HTR-8/SVneo (cell line): ENCODE results near the gene ACTR10.
"Not testable (repeated sequence)": the region's sequence is repeated elsewhere in the genome, so short reads cannot be mapped to it uniquely, and the experiment has no call there.

Source experiments
- DNase-seq: peaks from one replicate; pipeline ENCODE4 v3.0.0; 2011; ENCODE audit warnings: low spot score, mixed read lengths; ENCODE audit not compliant: insufficient read length
- FAIRE-seq: peaks from 2 replicates; lab custom pipeline; 2011; peaks lifted over from hg19 to GRCh38; lab: Jason Lieb, UNC

The ACTR10 gene

DNA sequence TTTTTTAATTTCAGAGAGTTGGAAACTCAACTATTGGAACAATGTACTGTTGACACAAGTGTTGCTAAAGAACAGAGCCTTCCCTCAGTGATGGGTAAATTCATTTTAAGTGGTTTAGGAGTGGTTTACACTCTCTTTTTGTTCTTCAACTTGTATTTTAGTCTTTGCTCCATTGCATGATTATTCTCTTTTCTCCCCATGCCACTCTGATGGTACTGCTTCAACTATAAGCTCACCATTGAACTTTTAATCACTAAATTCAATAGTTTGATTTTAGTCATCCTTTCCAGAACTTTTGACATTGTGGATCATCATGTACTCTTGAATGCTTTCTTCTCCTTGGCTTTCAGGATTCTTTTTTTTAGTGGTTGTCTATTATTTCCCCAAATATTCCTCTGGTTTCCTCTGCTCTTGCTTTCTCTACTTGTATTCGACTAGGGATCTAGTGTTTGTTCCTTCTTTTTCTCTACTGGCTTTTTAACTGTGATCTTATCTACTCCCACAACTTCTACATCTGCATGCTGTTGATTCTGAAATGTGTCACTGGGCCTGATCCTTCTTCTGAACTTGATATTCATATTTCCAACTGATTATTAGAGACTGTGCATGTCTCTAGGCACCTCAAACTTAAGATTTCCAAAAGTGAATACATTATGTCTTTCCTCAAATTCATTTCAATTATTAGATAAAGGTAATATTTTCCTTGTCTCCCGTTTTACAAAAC is 15.4 kb downstream of the ACTR10 start:
- DNase-seq (no peak), FAIRE-seq (peak; percentile 84)

DNA sequence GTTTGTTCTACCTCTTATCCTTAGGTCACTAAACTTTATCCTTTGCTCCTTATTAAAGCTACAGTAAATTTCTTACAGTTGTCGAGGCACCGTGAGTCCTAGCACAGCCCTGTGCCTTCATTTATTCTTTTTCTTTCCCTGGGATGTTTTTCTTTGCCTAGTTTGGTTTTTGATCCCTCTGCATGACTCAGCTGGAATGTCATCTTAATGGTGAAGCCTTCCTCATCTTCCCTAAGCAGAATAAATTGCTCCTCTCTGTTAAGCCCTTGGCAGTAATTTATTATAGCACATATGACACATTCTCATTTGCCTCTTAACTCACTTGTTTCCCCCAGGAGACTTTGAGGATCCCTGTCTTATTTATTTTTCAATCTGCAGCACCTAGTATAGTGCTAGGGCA is 16.6 kb downstream of the ACTR10 start:
- FAIRE-seq (peak; percentile 90), DNase-seq (peak; percentile 69)

DNA sequence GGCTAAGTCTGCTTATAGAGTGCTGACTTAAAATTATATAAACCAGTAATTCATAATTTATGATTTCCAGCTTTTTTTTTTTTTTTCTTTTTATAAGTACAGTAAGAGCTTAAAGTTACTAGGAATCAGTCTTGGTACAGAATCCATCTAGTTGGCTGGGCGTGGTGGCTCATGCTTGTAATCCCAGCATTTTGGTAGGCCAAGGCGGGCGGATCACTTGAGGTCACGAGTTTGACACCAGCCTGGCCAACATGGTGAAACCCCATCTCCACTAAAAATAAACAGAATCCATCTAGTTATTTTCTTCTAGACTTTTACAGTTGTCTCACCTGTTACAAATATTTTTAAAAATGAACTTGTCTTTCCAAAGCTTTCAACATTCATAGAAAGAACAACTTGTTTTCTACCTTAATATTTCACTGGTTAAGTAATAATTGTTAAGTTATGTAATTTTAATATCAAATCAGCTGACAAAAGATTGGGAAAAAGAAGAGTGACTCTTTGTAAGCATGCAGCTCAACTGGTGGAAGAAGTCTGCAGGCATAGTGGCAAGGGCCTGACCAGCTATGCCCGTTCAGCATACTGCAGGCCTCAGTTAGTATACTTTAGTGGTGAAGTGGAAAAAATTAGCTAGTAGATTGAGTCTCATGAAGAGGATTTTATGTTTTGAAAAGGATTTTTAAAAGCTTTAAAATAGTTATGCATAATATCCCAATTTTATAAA is 27.3 kb downstream of the ACTR10 start:
- no peak for FAIRE-seq
- no peak for DNase-seq

DNA sequence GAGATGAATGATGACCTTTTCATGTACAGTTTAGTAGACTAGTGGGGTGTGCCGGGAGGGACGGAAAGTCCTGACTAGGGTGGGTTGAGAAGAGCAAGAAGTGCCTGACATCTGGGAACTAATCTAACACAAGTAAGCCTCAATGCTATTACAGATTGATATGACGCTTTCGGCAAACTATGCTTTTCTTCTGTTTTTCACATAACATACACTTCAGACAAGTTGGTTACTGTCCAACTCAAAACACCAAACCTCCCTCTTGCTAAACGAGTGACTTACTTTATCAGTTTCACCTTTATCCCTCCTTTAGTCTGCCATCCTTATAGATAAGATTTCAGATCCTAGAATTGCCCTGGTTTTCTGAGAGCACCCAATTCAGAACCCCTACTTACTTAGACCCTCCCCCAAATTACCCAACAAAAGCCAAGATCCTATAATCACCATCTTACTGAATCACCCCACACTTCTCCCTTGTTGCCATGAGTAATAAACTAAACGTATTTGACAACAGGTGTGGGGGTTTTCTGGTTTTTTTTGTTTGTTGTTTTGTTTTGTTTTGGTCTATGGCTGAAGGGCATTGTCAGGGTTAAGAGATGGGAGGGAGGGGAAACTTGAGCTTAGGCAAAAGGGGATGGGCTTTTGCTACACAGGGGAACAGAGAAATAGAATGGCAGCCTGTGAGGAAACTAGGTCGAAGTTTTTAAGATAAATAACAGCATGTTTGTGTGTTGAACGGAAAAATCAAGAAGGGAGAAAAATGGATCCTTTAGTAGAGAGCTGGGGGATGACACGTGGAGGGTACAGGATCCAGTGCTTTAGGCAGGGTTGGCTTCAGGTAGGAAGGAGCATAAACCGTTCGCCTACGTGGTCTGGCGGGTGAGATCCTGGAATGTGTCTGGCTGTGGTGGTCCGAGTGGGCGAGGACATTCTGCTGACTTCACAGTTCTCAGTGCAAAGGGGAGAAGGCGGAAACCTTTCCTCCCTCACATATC is 38.6 kb downstream of the ACTR10 start:
- peak; percentile 96 for FAIRE-seq
- DNase-seq = peak; percentile 51

DNA sequence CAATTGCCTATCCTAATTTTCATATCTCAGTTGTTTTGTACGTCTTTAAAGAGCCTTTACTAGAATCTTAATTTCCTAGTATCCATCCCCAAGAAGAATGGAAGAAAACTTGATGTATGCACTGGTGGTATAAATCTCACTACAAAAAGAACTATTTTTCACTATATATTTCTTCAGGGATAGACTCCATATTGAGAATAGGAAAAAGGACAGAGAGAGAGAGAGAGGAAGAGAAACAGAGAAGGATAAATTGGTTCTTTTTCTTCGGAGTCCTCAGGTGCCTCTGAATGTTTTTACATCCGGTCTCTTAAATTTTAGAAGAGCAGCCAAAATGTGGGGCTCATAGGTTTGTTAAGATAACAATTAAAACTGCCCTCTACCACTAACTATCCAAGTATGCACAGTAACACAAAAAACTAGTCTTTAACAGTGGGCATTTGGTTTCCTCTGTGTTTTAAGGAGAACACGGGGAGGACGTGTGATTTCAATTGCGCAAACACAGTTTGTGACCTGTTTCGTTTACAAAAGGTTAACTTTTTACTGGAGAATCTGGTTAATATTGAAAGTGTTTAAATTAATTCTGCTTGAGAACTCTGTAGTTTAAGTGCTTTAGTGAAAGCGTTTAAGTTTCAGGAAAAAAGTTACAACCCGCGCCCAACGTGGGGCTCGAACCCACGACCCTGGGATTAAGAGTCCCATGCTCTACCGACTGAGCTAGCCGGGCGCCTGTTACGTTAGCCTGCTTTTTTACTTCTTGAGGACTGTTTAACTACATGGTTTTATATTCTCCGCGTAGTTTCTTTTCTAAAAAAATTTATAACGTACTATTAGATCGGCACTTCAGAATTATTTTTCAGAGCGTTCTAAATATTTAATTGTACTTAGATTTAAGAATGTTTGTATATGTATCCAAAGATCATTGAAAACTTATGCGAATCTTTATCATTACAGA is 39.6 kb downstream of the ACTR10 start:
- peak; percentile 85 for FAIRE-seq

DNA sequence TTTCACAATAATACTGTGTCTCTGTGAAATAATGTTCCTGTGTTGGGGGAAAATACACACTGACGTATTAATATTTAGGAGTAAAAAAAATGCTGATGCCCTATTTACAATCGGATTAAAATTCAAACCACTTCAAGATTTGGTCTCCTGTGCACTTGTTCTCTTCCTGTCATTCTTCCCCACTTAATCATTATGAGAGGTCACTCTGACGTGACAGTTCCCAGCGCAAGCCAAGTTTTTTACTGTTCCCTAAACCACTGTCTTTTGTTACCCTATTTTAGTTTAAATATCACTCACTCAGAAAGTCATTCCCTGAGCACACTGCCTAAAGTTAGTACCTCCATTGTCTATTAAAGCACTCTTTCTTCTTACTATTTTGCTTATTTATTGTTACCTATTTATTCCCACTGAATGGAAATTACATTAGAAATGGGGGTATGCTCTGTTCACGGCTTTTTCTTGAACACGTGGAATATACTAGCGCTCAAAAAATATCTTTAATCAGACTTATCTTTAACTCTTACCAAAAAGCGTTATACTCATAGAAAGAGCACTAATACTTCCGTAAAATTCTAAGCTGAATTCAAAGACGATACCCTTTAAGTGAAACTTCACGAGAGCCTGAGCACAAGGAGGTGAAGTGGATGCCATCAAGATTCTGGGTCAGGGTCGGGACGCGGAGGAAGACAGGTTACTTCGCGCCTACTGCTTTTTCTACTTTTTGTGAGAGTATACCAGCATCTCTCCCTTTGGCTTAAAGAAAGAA is 44.0 kb downstream of the ACTR10 start:
- DNase-seq = peak; percentile 51
- FAIRE-seq = no peak

More for the DNA sequence above, 39.6 kb downstream of the ACTR10 start:
- DNase-seq = peak; percentile 60

DNA sequence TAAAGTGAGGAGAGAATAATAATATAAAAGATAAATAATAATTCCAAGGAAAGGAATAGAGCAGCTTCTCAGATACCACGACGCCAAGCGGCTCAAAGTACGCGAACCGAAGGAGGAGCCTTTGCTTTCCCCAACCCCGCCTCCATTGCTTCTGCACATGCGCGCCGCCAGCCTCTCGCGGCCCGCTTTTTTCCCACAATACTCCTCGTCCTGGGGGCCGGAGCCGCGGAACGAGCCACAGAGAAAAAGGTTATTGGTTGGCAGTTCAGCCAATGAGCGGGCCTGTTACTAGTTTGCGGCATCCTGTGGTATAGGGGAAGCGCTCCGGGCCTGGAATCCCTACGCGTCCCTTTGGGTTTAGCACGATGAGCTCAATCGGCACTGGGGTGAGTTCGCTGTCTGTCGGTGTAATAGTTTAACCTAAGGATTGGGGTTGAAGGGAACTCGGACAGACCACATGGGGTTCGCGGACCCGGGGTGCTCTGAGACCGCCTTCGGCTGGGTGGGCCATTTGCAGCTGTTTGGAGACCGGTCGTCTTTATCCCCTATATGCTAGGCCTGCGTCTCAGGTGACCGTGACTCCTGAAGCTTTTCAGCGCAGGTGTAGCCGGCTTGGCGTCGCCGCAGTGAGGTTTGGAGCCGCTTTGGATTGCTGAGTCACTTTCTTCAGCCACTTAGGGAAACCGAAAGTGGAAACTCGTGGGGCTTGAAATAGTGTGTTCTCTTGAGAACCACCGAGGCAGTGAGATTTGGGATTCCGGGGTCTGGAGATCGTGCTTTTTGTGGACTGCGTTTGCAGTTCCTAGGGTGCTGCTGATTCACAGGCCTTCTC is 44.8 kb downstream of the ACTR10 start, which contains the start of gene PSMA3:
PSMA3 (plus strand) TSS at position 288 of the 832 bp plus-strand sequence; CDS start at position 366, 78 bp downstream.
- DNase-seq (peak; percentile 100), FAIRE-seq (peak; percentile 99)

DNA sequence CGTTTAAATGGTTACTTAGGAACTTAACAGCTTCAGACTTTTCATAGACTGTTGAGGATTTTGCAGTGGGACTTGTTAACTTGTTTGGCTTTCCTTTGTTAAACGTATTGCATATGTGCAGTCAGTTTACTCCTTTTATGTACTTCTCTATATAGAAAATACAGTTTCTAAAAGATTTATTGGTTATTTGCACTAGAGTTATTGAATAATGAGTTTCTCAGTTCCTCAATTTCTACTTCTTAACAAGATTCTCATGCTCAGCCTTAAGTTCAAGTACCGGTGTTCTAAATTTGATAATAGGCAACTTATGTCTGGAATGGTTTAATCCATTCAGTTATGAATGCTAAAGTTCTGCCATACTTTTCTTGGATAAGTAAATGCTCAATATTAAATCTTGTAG is 45.6 kb downstream of the ACTR10 start:
- FAIRE-seq (peak; percentile 31), DNase-seq (no peak)

DNA sequence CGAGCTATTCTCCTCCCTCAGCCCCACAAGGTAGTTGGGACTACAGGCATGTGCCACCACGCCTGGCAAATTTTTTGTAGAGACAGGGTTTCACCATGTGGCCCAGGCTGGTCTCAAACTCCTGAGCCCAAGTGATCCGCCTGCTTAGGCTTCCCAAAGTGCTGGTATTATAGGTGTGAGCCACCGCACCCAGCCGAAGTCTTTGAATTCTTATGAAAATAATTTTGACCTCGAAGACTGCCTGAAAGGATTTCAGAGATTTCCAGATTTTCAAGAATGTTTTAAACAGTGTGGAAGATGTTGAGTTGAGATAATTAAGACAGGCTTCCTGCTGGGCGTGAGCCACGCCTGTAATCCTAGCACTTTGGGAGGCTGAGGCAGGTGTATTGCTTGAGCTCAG is 49.7 kb downstream of the ACTR10 start:
- FAIRE-seq = peak; percentile 54

DNA sequence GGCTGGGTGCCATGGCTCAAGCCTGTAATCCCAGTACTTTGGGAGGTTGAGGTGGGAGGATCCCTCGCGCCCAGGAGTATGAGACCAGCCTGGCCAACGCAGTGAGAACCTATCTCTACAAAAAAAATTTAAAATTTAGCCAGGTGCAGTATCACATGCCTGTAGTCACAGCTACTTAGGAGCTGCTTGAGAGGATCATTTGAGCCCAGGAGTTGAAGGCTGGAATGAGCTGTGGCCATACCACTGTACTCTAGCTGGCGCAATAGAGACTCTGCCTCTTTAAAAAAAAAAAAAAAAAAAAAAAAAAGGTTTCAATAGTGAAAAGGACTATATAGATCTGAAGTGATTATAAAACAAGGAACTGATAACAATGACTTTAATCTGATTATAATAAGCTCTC is 58.2 kb downstream of the ACTR10 start:
- DNase-seq (no peak), FAIRE-seq (no peak)

More for the DNA sequence above, 49.7 kb downstream of the ACTR10 start:
- DNase-seq = no peak

DNA sequence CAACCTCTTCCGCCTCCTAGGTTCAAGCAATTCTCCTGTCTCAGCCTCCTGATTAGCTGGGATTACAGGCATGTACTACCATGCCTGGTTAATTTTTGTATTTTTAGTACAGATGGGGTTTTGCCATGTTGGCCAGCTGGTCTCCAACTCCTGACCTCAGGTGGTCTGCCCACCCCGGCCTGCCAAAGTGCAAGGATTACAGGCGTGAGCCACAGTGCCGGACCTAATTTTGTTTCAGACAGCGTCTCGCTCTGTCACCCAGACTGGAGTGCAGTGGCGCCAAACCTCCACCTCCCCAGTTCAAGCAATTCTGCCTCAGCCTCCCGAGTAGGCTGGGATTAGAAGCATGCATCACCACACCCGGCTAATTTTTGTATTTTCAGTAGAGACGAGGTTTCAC is 62.1 kb downstream of the ACTR10 start:
- FAIRE-seq = peak; percentile 38
- DNase-seq = not testable (repeated sequence)

DNA sequence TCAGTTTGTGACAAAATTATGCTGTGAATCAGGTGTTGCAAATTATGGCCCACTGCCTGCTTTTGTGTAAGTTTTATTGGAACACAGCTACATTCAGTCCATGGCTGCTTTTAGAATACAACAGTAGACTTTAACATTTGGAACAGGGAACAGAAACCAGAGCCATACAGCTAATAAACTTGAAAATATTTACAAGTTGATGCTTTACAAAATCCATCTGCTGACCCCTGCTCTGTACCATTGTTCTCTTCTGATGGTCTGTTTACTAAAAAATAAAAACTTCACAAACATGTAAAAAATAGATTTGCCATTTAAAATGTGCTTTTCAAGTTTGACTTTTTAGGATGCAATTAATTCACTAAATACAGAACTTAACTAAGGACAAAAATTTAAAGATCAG is 65.5 kb downstream of the ACTR10 start:
- no peak for DNase-seq
- peak; percentile 62 for FAIRE-seq

DNA sequence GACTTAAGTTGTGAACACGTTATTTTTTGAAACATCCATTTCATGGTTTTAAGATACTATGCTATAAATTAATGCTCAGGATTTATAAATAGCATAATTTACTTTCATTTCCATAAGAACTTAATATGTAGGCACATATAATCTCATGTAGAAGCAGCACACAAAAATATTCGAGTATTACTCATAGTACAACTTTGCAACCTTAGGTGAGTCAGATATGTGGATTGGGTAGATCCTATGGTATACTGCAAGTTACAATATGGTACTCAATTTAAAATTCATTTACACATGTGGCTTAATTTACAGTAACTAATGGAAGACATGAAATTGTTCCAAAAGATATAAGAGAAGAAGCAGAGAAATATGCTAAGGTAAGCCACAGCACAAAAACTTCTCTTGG is 70.7 kb downstream of the ACTR10 start:
- DNase-seq = no peak
- FAIRE-seq = peak; percentile 28

DNA sequence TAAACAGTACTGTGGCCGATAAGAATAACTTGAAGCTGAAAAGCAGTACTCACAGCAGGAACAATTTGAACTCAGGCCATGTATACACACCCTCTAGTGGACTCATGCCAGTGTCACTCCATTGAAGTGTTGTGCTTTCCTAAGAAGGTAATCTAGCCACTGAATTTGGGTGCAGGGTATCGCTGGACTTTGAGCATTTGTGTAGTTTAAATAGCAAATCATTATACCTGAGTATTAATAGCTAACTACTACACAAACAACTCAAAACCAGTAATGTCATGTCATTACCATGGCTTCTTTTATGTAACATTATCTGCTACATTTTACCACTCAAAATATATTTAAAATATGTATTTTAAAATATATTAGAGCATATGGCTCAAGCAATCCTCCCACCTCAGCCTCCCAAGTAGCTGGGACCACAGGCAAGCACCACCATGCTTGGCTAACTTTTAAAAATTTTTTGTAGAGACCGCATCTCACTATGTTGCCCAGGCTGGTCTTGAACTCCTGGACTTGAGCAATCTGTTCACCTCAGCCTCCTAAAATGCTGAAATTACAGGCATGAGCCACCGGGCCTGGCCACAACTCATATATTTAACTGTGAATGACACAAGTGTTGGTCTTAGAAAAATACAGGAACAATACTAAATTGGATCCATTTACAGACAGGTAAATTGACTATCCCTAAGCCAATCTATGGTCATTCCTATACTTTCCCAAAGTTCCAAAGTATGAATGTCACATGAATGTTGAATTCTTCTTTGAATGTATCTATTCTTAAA is 72.8 kb downstream of the ACTR10 start:
- DNase-seq (no peak), FAIRE-seq (peak; percentile 95)

DNA sequence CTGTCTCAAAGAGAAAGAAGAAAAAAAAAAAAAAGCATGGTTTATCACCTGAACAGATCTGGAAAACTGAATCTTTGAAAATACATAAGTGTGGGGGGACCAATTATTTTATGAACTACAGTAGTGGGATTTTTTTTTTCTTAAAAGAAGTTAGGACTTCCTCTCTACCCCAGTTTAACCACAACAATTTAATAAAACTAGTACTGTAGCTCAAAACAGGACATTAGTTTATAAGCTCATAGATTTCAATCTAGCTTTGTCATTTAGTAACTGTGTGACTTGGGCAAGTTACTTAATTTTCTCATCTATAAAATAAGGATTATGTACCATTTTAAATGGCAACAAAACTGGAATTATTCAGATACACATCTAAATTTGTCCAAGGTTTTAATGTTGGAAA is 74.9 kb downstream of the ACTR10 start:
- FAIRE-seq = no peak
- DNase-seq = no peak

DNA sequence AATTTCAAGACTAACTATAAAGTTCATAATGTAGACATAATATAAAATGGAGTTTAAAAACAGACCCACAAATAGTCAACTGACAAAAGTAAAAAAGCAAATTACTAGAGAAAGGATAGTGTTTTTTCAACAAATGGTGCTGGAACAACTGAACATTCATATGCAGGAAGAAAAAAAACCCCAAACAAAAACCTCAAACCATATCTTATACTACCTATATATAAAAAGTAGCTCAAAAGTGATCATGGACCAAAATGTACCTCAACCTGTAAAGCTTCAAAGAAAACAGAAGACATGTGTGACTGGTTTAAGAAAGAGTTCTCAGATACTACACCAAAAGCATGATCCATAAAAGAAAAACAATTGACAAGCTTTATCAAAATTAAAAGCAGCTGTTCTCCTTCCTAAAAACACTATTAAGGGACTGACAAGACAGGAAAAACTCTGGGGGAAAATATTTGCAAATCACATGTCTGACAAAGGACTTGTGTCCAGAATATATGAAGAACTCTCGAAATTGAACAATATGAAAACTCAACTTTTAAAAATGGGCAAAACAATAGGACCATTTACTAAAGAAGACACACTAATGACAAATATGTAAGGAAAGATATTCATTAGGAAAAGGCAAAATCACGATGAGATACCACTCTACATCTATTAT is 75.7 kb downstream of the ACTR10 start:
- DNase-seq (no peak), FAIRE-seq (peak; percentile 49)
